HCT116 (cell line): Measurements from ENCODE around the gene TTLL6. TPM values are rescaled to one million over a fixed set of nuclear protein-coding genes. Genes with fewer than 3 reads are reported as not detected.

Source experiments
- ATAC-seq: fragments of 200-7000 bp; cut with Tn5 transposase; 2 replicates; pipeline ENCODE4 v1.9.1; 2020; ENCODE audit warnings: mild to moderate bottlenecking, moderate library complexity
- BruUV-seq: library from RNA; stranded (reverse); fragments of 400-500 nt; replicated peaks from 2 replicates; lab custom pipeline; 2021; lab: Mats Ljungman, UMichigan
- CTCF ChIA-PET: fragments of 300-600 bp; sonication (Branson Sonifier 250); formaldehyde crosslinking; loops from one replicate; lab custom pipeline; 2021; ENCODE audit warnings: antibody characterized with exemption; lab: Charles Lee
- POLR2A ChIA-PET: fragments of 300-600, 350-600 bp; sonication (Branson Sonifier 250); formaldehyde crosslinking; loops from one replicate; lab custom pipeline; 2021; ENCODE audit warnings: antibody characterized with exemption; lab: Charles Lee
- RAD21 ChIA-PET, 2 experiments: fragments of 300-600 bp; sonication (Branson Sonifier 250); formaldehyde crosslinking; loops; one replicate each; lab custom pipeline; 2023; ENCODE audit warnings: low total read pairs in 2 of 2; ENCODE audit not compliant: uncharacterized antibody in 2 of 2, unreplicated experiment in 2 of 2, low non-redundant PET in 1 of 2; lab: Charles Lee
- DNase-seq: peaks from one replicate; pipeline ENCODE4 v3.0.0-alpha.2; 2010; ENCODE audit warnings: low read depth, low spot score
- H2AFZ ChIP-seq: fragments of 200-600 bp; shearing (Covaris generic), sonication (generic); 2 replicates; pipeline ENCODE4 v1.6.1; 2017; ENCODE audit warnings: low read depth, mixed run types, mixed read lengths, antibody characterized with exemption, low read length; ENCODE audit not compliant: poor library complexity, severe bottlenecking
- H3K27ac ChIP-seq: 2 replicates; pipeline ENCODE4 v1.5.1; 2012; ENCODE audit warnings: low read depth, low read length
- H3K27me3 ChIP-seq: fragments of 200-600 bp; sonication (generic); 2 replicates; pipeline ENCODE4 v1.6.1; 2016; ENCODE audit warnings: mixed run types, low read length, mixed read lengths; ENCODE audit not compliant: insufficient read depth
- H3K36me3 ChIP-seq, 2 experiments: fragments of 200-500 bp in 1 of 2; fragments of 200-600 bp in 1 of 2; sonication (Bioruptor generic) in 1 of 2; sonication (generic) in 1 of 2; 2 replicates each; pipeline versions ENCODE4 v1.5.1 to v1.6.1; 2014 to 2016; ENCODE audit warnings: low read length in 2 of 2, inconsistent platforms in 1 of 2, mixed read lengths in 1 of 2, mixed run types in 1 of 2; ENCODE audit not compliant: insufficient read depth in 2 of 2, control insufficient read depth in 1 of 2
- H3K4me1 ChIP-seq, 2 experiments: fragments of 200-600 bp in 1 of 2; sonication (generic) in 1 of 2; 2 replicates each; pipeline versions ENCODE4 v1.5.1 to v1.6.1; 2012 to 2017; ENCODE audit warnings: low read length in 2 of 2, inconsistent platforms in 1 of 2, mild to moderate bottlenecking in 1 of 2, mixed read lengths in 1 of 2, mixed run types in 1 of 2, moderate library complexity in 1 of 2; ENCODE audit not compliant: insufficient read depth in 2 of 2, control insufficient read depth in 1 of 2
- H3K4me2 ChIP-seq: fragments of 200-600 bp; sonication (generic); 2 replicates; pipeline ENCODE4 v1.6.1; 2017; ENCODE audit warnings: mixed run types, low read length, mixed read lengths
- H3K4me3 ChIP-seq, 2 experiments: fragments of 200-600 bp in 1 of 2; sonication (generic) in 1 of 2; replicated peaks in 1 of 2; 2 replicates each; pipeline ENCODE4 v1.5.1; 2011 to 2016; ENCODE audit warnings: low read length in 2 of 2, control low read depth in 1 of 2, low read depth in 1 of 2, mild to moderate bottlenecking in 1 of 2, mixed read lengths in 1 of 2, mixed run types in 1 of 2
- H3K79me2 ChIP-seq: fragments of 200-600 bp; sonication (generic); 2 replicates; pipeline ENCODE4 v1.6.1; 2017; ENCODE audit warnings: mild to moderate bottlenecking, mixed run types, low read length, moderate library complexity, mixed read lengths; ENCODE audit not compliant: insufficient read depth
- H3K9ac ChIP-seq: fragments of 200-600 bp; sonication (generic); 2 replicates; pipeline ENCODE4 v1.6.1; 2016; ENCODE audit warnings: low read length, mixed read lengths
- H3K9me2 ChIP-seq: fragments of 200-600 bp; sonication (generic), shearing (Covaris generic); 2 replicates; pipeline ENCODE4 v1.6.1; 2017; ENCODE audit warnings: mixed run types, mild to moderate bottlenecking, moderate library complexity; ENCODE audit not compliant: insufficient read depth
- H3K9me3 ChIP-seq, 2 experiments: fragments of 200-500 bp in 1 of 2; fragments of 200-600 bp in 1 of 2; sonication (Bioruptor generic) in 1 of 2; sonication (generic) in 1 of 2; 2 replicates each; pipeline ENCODE4 v1.6.1; 2014 to 2017; ENCODE audit warnings: low read length in 2 of 2, mixed read lengths in 2 of 2, inconsistent platforms in 1 of 2, low read depth in 1 of 2, mild to moderate bottlenecking in 1 of 2, mixed run types in 1 of 2, moderate library complexity in 1 of 2; ENCODE audit not compliant: control insufficient read depth in 1 of 2, insufficient read depth in 1 of 2
- H4K20me1 ChIP-seq: fragments of 200-600 bp; sonication (generic), shearing (Covaris generic); 2 replicates; pipeline ENCODE4 v1.6.1; 2017; ENCODE audit warnings: mixed run types, mild to moderate bottlenecking, moderate library complexity; ENCODE audit not compliant: insufficient read depth
- EGR1 ChIP-seq: IDR thresholded peaks from 2 replicates; pipeline ENCODE4 v1.6.1; 2012; ENCODE audit warnings: low read depth
- EZH2 ChIP-seq: fragments of 200-600 bp; sonication (generic); IDR thresholded peaks from 2 replicates; pipeline ENCODE4 v1.6.1; 2017; ENCODE audit warnings: antibody characterized with exemption, mixed run types
- JUND ChIP-seq: IDR thresholded peaks from 2 replicates; pipeline ENCODE4 v1.6.1; 2012
- MAX ChIP-seq: IDR thresholded peaks from 2 replicates; pipeline ENCODE4 v1.6.1; 2012
- POLR2A ChIP-seq: IDR thresholded peaks from 2 replicates; pipeline ENCODE4 v1.7.0; 2011; ENCODE audit warnings: borderline replicate concordance; ENCODE audit not compliant: insufficient read depth, insufficient read length; ENCODE audit errors: extremely low read depth
- POLR2AphosphoS5 ChIP-seq: IDR thresholded peaks from 2 replicates; pipeline ENCODE4 v1.6.1; 2011; ENCODE audit warnings: mild to moderate bottlenecking, low read depth, low read length, moderate library complexity
- RAD21 ChIP-seq: IDR thresholded peaks from 2 replicates; pipeline ENCODE4 v1.6.1; 2012; ENCODE audit warnings: low read depth, mild to moderate bottlenecking
- REST ChIP-seq: IDR thresholded peaks from 2 replicates; pipeline ENCODE4 v1.6.1; 2012; ENCODE audit warnings: low read depth
- SP1 ChIP-seq: IDR thresholded peaks from 2 replicates; pipeline ENCODE4 v1.6.1; 2012; ENCODE audit warnings: low read depth
- ZBTB33 ChIP-seq: IDR thresholded peaks from 2 replicates; pipeline ENCODE4 v1.6.1; 2011; ENCODE audit warnings: mild to moderate bottlenecking, low read length, moderate library complexity; ENCODE audit not compliant: insufficient replicate concordance; ENCODE audit errors: extremely low read depth
- intact Hi-C: fragments of 100-400 bp; cut with micrococcal nuclease; formaldehyde crosslinking; loops from 2 replicates; pipeline ENCODE4 v1.10.0; 2022
- total RNA-seq: library from RNA; stranded (reverse); gene quantifications from one replicate; pipeline ENCODE4 v1.2.1, GENCODE V29; 2021; ENCODE audit not compliant: unreplicated experiment

Gene TTLL6
- total RNA-seq, 1 experiment from 2014 or later = 0.79 TPM

GRCh38 chr17:48746916-48747444 lies 70.0 kb downstream of the TTLL6 start:
- DNase-seq (no peak), ATAC-seq (no peak)
- Histone ChIP-seq H3K27me3 (peaks cover 43% of the 10 kb centered on the region), H3K79me2 (no peaks in the 10 kb centered on the region), H2AFZ (no peak overlapping the region), H3K36me3 (no peaks in the 10 kb centered on the region), H3K4me3 (no peak overlapping the region), H4K20me1 (no peaks in the 10 kb centered on the region)
- TF ChIP-seq MAX = no peak
- no peak for TF ChIP-seq EGR1
- no peak for TF ChIP-seq POLR2AphosphoS5
- TF ChIP-seq ZBTB33 = no peak
- TF ChIP-seq RAD21 = no peak
- TF ChIP-seq POLR2A = no peak
- no peak for TF ChIP-seq EZH2
- no peak for TF ChIP-seq REST
- TF ChIP-seq JUND = no peak
- no peak for TF ChIP-seq SP1
- TF ChIP-seq, all 23 proteins: peak for 0
- intact Hi-C loops = no loop called here
- H3K9me3 ChIP-seq = no peaks in the 10 kb centered on the region
- CTCF ChIA-PET = no interaction called here
- no peaks in the 10 kb centered on the region for H3K4me1 ChIP-seq
- H3K4me2 ChIP-seq = no peak overlapping the region
- RAD21 ChIA-PET = no interaction called here
- POLR2A ChIA-PET = no interaction called here
- no TSS peak for BruUV-seq
- no peaks in the 10 kb centered on the region for H3K9me2 ChIP-seq
- no peak overlapping the region for H3K9ac ChIP-seq
- H3K27ac ChIP-seq = no peak overlapping the region
